GM21529 (cell line): ENCODE measurements around the gene ZSCAN30.

ENCODE experiments used
- ATAC-seq: cut with Tn5 transposase; IDR thresholded peaks from one replicate; pipeline ENCODE4 v1.9.1; 2021; ENCODE audit not compliant: unreplicated experiment

ZSCAN30 gene

GRCh38 chr18:35282353-35282752 lies 7.7 kb downstream of the ZSCAN30 start:
- no peak for ATAC-seq

- no peak for ATAC-seq
Measured at GRCh38 chr18:35278969-35279368, 11.1 kb downstream of the ZSCAN30 start.

- no peak for ATAC-seq
Measured at GRCh38 chr18:35278085-35278484, 11.9 kb downstream of the ZSCAN30 start.

- ATAC-seq = no peak
Measured at GRCh38 chr18:35277633-35278032, 12.4 kb downstream of the ZSCAN30 start.

GRCh38 chr18:35276267-35276666 lies 13.8 kb downstream of the ZSCAN30 start:
- no peak for ATAC-seq

GRCh38 chr18:35271656-35272055 lies 18.4 kb downstream of the ZSCAN30 start:
- no peak for ATAC-seq

- ATAC-seq = no peak
Measured at GRCh38 chr18:35268821-35269220, 21.2 kb downstream of the ZSCAN30 start.

- no peak for ATAC-seq
Measured at GRCh38 chr18:35267809-35268208, 22.2 kb downstream of the ZSCAN30 start.

GRCh38 chr18:35267161-35267651 lies 22.8 kb downstream of the ZSCAN30 start:
- ATAC-seq = no peak

- no peak for ATAC-seq
Measured at GRCh38 chr18:35264409-35264808, 25.6 kb downstream of the ZSCAN30 start.

GRCh38 chr18:35256947-35257346 lies 33.1 kb downstream of the ZSCAN30 start:
- ATAC-seq = no peak

- ATAC-seq = no peak
Measured at GRCh38 chr18:35253655-35254287, 36.3 kb downstream of the ZSCAN30 start.

- ATAC-seq = no peak
Measured at GRCh38 chr18:35252466-35252865, 37.6 kb downstream of the ZSCAN30 start.

- ATAC-seq = no peak
Measured at GRCh38 chr18:35248429-35248828, 41.6 kb downstream of the ZSCAN30 start.

- ATAC-seq = no peak
Measured at GRCh38 chr18:35247412-35248249, 42.4 kb downstream of the ZSCAN30 start.

- no peak for ATAC-seq
Measured at GRCh38 chr18:35246831-35247230, 43.2 kb downstream of the ZSCAN30 start.

- no peak for ATAC-seq
Measured at GRCh38 chr18:35245719-35246317, 44.2 kb downstream of the ZSCAN30 start.

- ATAC-seq = no peak
Measured at GRCh38 chr18:35244671-35245070, 45.4 kb downstream of the ZSCAN30 start.

- no peak for ATAC-seq
Measured at GRCh38 chr18:35242426-35242825, 47.6 kb downstream of the ZSCAN30 start.

- no peak for ATAC-seq
Measured at GRCh38 chr18:35241448-35241804, 48.6 kb downstream of the ZSCAN30 start.

GRCh38 chr18:35240664-35241447 lies 49.2 kb downstream of the ZSCAN30 start, which contains the start of gene ZNF397:
TSS of gene ZNF397 (plus strand) at chr18:35241034. CDS start at chr18:35242471, 1,437 bp downstream.
- ATAC-seq = peak; percentile 99
